Activated CD8-positive, alpha-beta memory T cell treated with anti-CD3 and anti-CD28 coated beads, Interleukin-2, amount 50 U/mL, for 1 hour (primary cell): ENCODE data around the gene MICA.
"Not testable (repeated sequence)": the region's sequence is repeated elsewhere in the genome, so short reads cannot be mapped to it uniquely, and the experiment has no call there.

ENCODE experiments used
- DNase-seq: peaks from one replicate; pipeline ENCODE4 v3.0.0-alpha.2; 2020; ENCODE audit errors: extremely low read depth

MICA gene

DNA sequence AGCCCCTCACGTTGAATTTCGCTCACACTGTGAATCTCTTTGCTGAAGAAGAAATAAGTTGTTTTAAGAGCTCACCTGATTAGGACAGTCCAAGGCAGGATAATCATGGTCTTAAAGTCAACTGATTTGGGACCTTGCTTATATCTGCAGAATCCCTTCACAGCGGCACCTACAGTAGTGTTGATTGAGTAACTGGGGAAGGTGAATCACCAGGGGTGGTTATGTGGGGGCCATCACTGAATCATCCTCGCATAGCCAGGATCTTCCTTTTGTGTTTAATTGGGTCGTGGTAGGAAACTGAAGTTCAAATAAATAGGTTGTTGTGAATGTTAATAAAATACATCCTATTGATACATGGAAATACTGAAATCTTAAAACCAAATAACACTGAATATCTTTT is 20.2 kb upstream of the MICA start:
- DNase-seq: no peak

- DNase-seq: no peak
These were observed 18.4 kb upstream of the MICA start for GRCh38 chr6:31385041-31385440.

GRCh38 chr6:31386099-31386498 is 17.3 kb upstream of the MICA start:
- no peak for DNase-seq

- DNase-seq: no peak
These were observed 16.4 kb upstream of the MICA start for GRCh38 chr6:31386977-31387376.

GRCh38 chr6:31388916-31389801 is 14.2 kb upstream of the MICA start:
- not testable (repeated sequence) for DNase-seq

GRCh38 chr6:31389802-31390132 is 13.6 kb upstream of the MICA start:
- not testable (repeated sequence) for DNase-seq

DNA sequence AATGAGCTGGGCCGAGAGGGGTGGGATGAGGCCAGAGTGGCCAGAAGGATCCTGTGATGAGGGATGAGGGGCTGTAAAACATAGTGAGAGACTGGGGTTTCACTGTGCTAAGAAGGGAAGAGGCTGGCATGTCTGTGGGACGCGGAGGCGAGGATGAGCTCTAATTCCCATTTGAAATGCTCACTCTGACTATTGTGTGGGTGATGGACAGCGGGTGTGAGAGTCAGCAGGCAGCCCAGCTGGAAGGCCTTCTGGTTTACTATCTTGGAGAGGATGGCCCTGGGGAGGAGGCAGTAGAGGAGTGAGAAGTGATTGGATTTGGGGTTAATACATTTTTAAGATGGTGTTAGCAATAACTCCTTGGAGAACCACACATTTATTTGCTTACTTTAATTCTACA is 9.5 kb upstream of the MICA start:
- no peak for DNase-seq

DNA sequence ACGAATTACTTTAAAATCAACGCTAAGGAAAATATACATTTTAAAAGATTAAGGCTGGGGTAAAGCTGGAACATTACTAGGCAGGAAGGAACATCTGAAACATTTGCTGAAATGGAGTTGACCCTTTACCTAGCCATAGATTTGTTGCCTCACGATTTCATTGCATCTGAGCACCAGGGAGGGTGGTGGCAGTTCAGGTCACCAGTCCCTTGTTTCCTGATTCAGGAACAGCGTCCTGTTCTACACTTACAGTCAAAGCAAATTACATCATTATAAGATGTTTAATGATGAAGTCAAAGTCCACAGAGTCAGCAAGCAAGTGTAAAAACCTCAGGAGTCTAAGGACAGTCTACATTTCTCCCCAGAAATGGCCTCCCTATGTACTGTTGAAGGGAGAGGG is 9.0 kb upstream of the MICA start:
- no peak for DNase-seq

- DNase-seq: no peak
These were observed 7.6 kb upstream of the MICA start for GRCh38 chr6:31395832-31396231.

GRCh38 chr6:31396422-31397152 is 6.8 kb upstream of the MICA start:
- DNase-seq: peak; percentile 52

DNA sequence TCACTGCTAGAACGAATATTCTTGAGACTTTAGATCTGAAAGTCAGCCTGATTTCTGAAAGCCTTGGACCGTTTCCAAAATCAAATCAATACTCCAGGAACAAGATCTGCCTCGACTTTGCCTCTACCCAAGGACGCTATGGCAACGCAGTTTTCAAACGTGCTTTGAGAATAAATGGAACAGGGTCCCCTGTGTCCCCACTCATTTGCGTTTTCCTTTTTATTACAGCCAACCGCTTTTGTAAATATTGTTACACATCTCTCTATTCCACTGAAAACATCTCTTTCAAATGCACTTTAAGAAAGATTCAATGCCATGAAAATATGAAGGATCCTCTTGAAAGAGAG is 6.3 kb upstream of the MICA start:
- DNase-seq: not testable (repeated sequence)

GRCh38 chr6:31397901-31398525 is 5.4 kb upstream of the MICA start:
- DNase-seq: no peak

GRCh38 chr6:31399589-31400466 is 3.6 kb upstream of the MICA start:
- DNase-seq: no peak

- no peak for DNase-seq
These were observed 2.7 kb upstream of the MICA start for GRCh38 chr6:31400467-31401289.

DNA sequence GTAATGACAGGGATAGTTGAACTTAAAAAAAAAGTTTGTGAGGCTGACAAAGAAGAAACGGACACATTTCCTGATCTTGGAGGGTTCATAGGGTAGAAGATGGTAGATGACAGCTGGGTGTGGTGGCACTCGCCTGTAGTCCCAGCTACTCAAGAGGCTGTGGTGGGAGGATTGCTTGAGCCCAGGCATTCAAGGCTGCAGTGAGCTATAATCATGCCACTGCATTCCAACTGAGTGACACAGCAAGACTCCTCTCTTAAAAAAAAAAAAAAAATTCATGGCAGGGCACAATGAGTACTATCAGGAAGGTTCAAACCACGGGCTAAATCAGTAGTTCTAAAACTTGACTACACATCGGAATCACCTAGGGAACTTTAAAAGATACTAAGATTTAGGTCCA is 2.0 kb upstream of the MICA start:
- DNase-seq: no peak

DNA sequence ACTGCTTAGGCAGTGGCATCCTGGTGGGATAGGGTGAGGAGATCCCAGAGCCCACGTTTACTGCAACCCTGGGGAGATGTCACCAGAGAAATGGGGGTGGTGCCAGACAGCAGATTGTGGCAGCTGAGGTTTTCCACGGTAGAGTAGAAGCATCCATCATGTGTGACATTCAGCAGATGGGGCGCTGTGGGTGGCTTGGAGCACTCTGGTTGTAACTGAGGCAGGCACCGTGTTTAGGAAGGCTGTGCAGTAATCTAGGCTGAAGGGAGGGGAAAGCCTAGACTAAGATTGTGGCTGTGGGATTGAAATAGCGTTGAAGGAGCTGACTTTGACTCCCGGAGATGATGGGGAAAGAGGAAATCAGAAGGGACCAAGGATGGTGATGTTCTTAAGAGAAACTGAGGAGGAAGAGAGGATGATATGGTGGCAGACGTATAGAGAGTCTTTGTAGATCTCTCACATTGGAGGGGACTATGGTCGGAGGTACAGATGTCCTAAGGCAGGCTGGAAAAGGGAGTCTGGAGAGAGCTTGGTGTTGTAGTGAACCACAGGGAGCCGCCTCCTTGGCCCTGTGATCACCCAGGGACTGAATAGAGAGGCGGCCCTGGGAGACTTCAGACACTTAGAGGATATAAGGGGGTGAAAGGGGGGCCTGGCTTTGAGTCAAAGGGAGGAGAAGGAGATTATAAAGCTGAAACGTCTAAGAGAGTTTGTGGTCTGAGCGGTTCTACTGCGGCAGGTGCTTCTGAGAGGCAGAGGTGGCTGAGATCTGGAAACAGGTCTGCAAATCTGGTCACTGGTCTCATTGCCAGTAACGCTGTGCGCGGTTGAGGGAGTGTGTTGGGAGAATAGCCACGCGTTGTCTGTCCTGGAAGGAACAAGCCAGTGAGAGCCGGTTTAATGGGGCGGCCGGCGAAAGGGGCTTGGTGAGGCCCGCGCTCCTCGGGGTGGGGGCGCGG is 792 bp upstream of the MICA start:
- DNase-seq: no peak

DNA sequence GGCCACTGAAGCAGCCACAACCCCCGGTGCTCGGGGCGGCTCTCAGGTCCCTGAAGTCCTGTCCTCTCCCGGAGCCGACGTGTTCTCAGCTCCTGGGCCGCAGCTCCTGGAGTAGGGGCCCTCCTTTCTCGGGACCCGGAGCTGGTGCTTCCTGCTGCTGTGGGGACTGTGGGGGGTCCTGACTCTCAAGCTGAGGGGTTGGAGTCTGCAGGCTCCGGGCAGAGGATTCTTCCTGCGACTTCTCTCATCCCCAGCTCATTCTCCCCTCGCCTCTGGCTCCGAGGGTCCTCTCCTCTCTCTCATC is 618 bp downstream of the MICA start:
- not testable (repeated sequence) for DNase-seq

- DNase-seq: no peak
These were observed 2.6 kb downstream of the MICA start for GRCh38 chr6:31405996-31406395.

GRCh38 chr6:31407699-31408098 is 4.3 kb downstream of the MICA start:
- DNase-seq: no peak

DNA sequence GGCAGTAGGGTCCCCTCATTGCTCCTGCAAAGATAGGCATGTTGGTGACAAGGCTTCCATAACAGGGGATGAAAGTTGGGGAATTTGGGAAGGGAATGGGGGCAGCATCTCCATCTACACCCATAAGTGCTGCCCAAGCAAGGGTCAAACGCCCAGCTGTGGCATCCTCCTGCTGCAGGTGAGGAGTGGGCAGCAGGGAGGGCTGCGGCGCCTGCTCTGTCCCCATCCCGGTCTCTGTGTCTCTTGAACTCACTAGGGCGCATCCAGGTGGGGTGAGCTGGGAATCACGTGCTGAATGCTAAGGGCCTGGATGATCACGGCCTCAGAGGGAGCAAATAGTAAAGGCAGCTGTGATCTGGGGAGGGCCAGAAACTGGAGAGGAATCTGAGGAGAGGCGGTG is 9.1 kb downstream of the MICA start:
- no peak for DNase-seq
